ENCODE data around the gene NDUFAF4. TPM values are rescaled to one million over a fixed set of nuclear protein-coding genes. Genes with fewer than 3 reads are reported as not detected.

Gene NDUFAF4
- total and polyA plus RNA-seq, 10 of the 15 experiments (the other 5 are each of a cell fraction or from before 2014, with no cell fraction given) = 26.9 to 188 (median 76.9) TPM

DNA sequence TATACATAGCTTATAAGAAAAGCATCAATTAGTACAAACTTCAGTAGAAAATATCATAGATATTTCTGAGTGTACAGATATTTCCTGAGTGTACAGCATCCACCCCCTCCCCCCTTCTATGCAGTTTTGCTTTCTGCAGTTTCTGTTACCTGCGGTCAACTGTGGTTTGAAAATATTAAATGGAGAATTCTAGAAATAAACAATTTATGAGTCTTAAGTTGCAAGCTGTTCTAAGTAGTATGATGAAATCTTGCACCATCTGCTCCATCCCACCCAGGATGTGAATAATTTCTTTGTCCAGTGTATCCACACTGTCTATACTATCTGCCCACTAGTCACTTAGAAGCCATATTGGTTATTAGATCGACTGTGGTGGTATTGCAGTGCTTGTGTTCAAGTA, 44.6 kb downstream of the NDUFAF4 start:
- no TSS peak for BruUV-seq (replicated peaks)
- Histone ChIP-seq H3K4me1 (ENCODE audit: control insufficient read depth, insufficient read depth, low read length) (no peaks in the 10 kb centered on the region), H3K4me2 (ENCODE audit: control insufficient read depth, insufficient read depth) (no peak overlapping the region), H4K20me1 (ENCODE audit: control insufficient read depth, insufficient read depth) (no peaks in the 10 kb centered on the region), H3K79me2 (ENCODE audit: control insufficient read depth, insufficient read depth, low read length) (no peaks in the 10 kb centered on the region), H3K27me3 (replicated peaks in 1 of 2; ENCODE audit: control insufficient read depth in 2 of 2, insufficient read depth in 2 of 2, low read length in 1 of 2) (no peaks in the 10 kb centered on the region), H3K27ac (ENCODE audit: control insufficient read depth, insufficient read depth) (no peak overlapping the region), H3K9me3 (replicated peaks; ENCODE audit: control insufficient read depth, insufficient read depth, low read length) (no peaks in the 10 kb centered on the region), H3K9ac (ENCODE audit: control insufficient read depth, insufficient read depth, low read length) (no peak overlapping the region), H3K36me3 (ENCODE audit: control insufficient read depth in 2 of 2, insufficient read depth in 2 of 2, low read length in 1 of 2) (no peaks in the 10 kb centered on the region), H2AFZ (ENCODE audit: control insufficient read depth, low read depth, low read length) (no peak overlapping the region), H3K4me3 (no peak overlapping the region)
- SMC1A ChIA-PET (ENCODE audit: uncharacterized antibody, unreplicated experiment) = no interaction called here
- no peak for FAIRE-seq
- CTCF ChIA-PET = no interaction called here
- WGBS (ENCODE audit: insufficient coverage, insufficient replicate concordance, low lambda C conversion rate, missing lambda C conversion rate) = 51% methylated on average over 2 of the region's 2 CpGs
- intact Hi-C loops (cut with micrococcal nuclease; ENCODE audit: unreplicated experiment) = no loop called here
- DNase-seq (ENCODE audit: low read depth, low spot score) = no peak
- ATAC-seq = no peak
- RAD21 ChIA-PET (ENCODE audit: unreplicated experiment) = no interaction called here
- POLR2A ChIA-PET = no interaction called here
- in situ Hi-C loops (cut with MboI) = no loop called here
- no peak for TF ChIP-seq RUNX3 (IDR thresholded peaks at IDR 0.05; ENCODE audit: low read length)
- no peak for TF ChIP-seq SREBF2 (IDR thresholded peaks at IDR 0.05; ENCODE audit: low read length)
- TF ChIP-seq SP1 (IDR thresholded peaks at IDR 0.05; ENCODE audit: low read depth, low read length) = no peak
- TF ChIP-seq SREBF1 (IDR thresholded peaks at IDR 0.05; ENCODE audit: low read length) = no peak
- no peak for TF ChIP-seq LARP7 (IDR thresholded peaks at IDR 0.05)
- no peak for TF ChIP-seq EZH2 (IDR thresholded peaks at IDR 0.05; ENCODE audit: borderline replicate concordance, control insufficient read depth, low read depth, low read length)
- no peak for TF ChIP-seq RAD51 (IDR thresholded peaks at IDR 0.05)
- TF ChIP-seq USF1 (IDR thresholded peaks at IDR 0.05; ENCODE audit: borderline replicate concordance, extremely low read length, insufficient read depth, low read depth, low read length) = no peak
- no peak for TF ChIP-seq IRF3 (IDR thresholded peaks at IDR 0.05)
- no peak for TF ChIP-seq MYB (IDR thresholded peaks at IDR 0.05; ENCODE audit: borderline replicate concordance, low read depth, low read length)
- no peak for TF ChIP-seq E2F4 (IDR thresholded peaks at IDR 0.05; ENCODE audit: low read depth, low read length)
- TF ChIP-seq SIN3A (IDR thresholded peaks at IDR 0.05; ENCODE audit: low read depth, low read length) = no peak
- TF ChIP-seq ATF3 (IDR thresholded peaks at IDR 0.05; ENCODE audit: borderline replicate concordance, extremely low read depth, low read depth, low read length) = no peak
- no peak for TF ChIP-seq USF2 (IDR thresholded peaks at IDR 0.05; ENCODE audit: borderline replicate concordance, low read depth, low read length)
- no peak for TF ChIP-seq TCF3 (IDR thresholded peaks at IDR 0.05; ENCODE audit: borderline replicate concordance, insufficient read depth, low read depth, low read length)
- no peak for TF ChIP-seq PRDM15 (CRISPR knock-in tag; IDR thresholded peaks at IDR 0.05)
- no peak for TF ChIP-seq ZNF207 (IDR thresholded peaks at IDR 0.05; ENCODE audit: borderline replicate concordance)

Measured in GM12878 (cell line).